ENCODE measurements around the gene CRIP1. TPM values are rescaled to one million over a fixed set of nuclear protein-coding genes. Genes with fewer than 3 reads are reported as not detected.

Gene CRIP1
- total RNA-seq, 2 donors from 2014 or later = 146 to 174 TPM

DNA sequence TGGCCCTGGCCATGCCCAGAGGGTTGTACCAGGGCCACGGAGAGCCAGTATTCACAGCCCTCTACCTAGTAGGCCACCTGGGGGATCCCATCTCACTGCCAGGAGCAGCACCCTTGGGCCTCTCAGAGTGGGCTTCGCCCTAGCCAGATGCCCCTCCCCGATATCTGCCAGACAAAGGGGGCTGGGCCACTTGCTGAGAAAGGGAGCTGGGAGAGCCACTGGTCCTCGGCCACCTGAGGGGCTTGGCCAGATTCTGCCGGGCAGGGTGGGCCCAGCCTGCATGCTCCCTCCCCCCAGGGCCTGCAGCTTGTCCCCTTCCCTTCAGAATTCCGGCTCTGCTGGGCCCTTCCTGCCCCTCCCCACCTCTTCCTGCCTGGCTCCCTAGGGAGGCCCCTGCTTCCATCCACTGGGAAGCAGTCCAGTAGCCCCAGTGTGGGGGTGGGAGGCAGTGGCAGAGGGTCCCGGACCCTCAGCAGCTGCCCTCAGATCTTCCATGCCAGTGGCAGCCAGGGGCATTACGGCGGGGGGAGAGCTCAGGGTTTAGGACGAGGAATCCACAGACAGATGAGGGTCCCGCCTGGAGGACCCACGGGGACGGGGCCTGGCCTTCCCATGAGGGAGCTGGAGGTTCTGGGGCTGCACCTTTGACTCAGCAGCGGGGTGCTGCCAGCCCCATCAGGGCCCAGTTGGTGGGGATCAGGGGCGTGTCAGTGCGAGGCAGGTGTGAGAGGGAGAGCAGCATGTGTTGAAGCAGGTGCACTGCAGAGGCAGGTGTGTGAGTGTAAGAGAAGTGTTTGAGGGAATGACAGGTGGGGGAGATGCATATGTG lies 9.6 kb upstream of the CRIP1 start:
- H3K4me1 Mint-ChIP-seq (ENCODE audit: low read depth) = peaks cover 24% of the 10 kb centered on the region
- no peak for DNase-seq
- no peak overlapping the region for H3K27ac Mint-ChIP-seq
- H3K27me3 Mint-ChIP-seq (ENCODE audit: low read depth) = peaks cover 20% of the 10 kb centered on the region
- H3K36me3 Mint-ChIP-seq (ENCODE audit: insufficient read depth in 2 of 2) = peaks cover 4 to 6% of the 10 kb centered on the region in 2 donors
- H3K9me3 Mint-ChIP-seq = no peaks in the 10 kb centered on the region
- ATAC-seq (replicated peaks in 1 of 2) = no peak
- peak overlapping the region; percentile 5 to 34 for H3K4me3 Mint-ChIP-seq

DNA sequence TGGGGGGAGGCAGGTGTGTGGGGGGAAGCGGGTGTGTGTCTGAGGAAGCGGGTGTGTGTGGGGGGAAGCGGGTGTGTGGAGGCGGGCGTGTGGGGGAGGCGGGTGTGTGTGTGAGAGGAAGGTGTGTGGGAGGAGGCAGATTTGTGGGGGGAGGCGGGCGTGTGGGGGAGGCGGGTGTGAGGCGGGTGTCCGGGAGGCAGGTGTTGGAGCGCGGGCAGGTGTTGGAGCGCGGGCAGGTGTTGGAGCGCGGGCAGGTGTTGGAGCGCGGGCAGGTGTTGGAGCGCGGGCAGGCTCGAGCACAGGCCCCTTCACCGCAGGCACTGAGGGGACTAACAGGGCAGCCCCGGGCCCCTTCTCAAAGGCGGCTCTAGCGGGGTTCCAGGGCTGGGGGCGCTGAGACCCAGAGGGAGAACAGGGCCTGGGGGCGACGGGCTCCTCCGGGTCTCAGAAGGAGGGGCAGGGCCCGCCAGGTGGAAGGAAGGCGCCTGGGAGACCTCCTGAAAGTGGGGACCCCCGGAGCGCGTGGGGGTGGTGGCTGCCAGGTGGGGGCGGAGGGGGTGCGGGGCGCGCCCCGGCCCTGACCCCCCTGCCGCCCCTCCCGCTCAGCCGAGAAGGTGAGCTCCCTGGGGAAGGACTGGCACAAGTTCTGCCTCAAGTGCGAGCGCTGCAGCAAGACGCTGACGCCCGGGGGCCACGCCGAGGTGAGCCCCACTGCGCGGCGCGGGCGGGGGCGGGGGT lies 8.9 kb upstream of the CRIP1 start:
- Mint-ChIP-seq H3K36me3 (ENCODE audit: insufficient read depth in 2 of 2) (peaks cover 4 to 6% of the 10 kb centered on the region in 2 donors), H3K9me3 (no peaks in the 10 kb centered on the region), H3K27ac (no peak overlapping the region), H3K27me3 (ENCODE audit: low read depth) (peaks cover 20% of the 10 kb centered on the region), H3K4me3 (no peak overlapping the region), H3K4me1 (ENCODE audit: low read depth) (peaks cover 32% of the 10 kb centered on the region)
- DNase-seq = no peak
- no peak for ATAC-seq (replicated peaks in 1 of 2)

DNA sequence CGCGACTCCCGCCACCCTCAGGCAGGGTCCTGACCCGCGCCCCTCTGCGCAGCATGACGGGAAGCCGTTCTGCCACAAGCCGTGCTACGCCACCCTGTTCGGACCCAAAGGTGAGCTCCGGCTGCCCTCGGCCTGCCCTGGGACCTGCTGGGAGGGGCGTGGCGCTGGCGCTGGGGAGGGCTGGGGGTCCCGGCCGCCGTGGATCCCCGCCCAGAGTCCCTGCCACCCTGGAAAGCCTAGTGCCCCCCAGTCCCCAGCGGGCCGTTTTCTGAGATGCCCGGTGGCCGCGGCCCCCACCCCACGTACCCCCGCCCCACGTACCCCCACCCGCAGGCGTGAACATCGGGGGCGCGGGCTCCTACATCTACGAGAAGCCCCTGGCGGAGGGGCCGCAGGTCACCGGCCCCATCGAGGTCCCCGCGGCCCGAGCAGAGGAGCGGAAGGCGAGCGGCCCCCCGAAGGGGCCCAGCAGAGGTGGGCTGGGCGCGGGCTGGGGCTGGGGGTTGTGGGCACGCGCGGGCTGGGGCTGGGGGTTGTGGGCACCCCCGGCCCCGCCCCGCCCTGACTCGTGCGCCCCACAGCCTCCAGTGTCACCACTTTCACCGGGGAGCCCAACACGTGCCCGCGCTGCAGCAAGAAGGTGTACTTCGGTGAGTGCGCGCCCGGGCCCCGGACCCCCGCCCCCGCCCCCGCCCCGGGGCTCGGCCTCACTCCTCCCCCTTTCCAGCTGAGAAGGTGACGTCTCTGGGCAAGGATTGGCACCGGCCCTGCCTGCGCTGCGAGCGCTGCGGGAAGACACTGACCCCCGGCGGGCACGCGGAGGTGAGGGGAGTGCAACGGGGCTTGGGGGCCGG lies 8.1 kb upstream of the CRIP1 start:
- DNase-seq (no peak), ATAC-seq (replicated peaks in 1 of 2) (no peak)
- Mint-ChIP-seq H3K36me3 (ENCODE audit: insufficient read depth in 2 of 2) (peaks cover 4 to 6% of the 10 kb centered on the region in 2 donors), H3K9me3 (no peaks in the 10 kb centered on the region), H3K4me3 (no peak overlapping the region), H3K27ac (no peak overlapping the region), H3K27me3 (ENCODE audit: low read depth) (peaks cover 20% of the 10 kb centered on the region), H3K4me1 (ENCODE audit: low read depth) (peaks cover 37% of the 10 kb centered on the region)

DNA sequence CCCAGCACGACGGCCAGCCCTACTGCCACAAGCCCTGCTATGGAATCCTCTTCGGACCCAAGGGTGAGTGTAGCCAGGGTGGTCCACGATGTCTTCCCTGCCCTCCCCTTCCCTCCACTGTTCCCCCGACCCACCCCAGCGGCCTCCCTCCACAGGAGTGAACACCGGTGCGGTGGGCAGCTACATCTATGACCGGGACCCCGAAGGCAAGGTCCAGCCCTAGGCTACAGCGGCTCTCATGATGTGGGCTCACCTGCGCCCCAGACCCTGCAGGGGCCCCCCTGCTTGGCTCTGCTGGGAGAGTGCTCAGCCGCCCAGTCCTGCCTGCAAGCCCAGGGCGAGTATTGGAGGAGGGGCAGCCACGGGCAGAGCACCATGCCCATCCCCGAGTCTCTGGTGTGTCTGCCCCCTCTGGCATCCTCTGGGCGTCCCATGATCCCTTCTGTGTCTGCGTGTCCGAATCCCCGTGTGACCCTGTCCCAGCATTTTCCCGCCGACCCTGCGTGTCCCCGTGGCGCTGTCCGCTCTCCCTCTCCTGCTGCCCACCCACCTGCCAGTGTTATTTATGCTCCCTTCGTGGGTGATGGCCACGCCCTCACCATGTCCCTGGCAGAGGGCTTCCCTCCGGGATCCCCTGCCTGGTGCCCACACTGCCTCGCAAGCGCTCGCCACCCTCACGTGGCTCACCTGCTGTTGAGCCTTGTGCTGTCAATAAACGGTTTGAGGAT lies 7.1 kb upstream of the CRIP1 start:
- Mint-ChIP-seq H3K4me1 (ENCODE audit: low read depth) (peaks cover 44% of the 10 kb centered on the region), H3K27ac (no peak overlapping the region), H3K4me3 (peak overlapping the region in 1 of 2 donors; percentile 45)

DNA sequence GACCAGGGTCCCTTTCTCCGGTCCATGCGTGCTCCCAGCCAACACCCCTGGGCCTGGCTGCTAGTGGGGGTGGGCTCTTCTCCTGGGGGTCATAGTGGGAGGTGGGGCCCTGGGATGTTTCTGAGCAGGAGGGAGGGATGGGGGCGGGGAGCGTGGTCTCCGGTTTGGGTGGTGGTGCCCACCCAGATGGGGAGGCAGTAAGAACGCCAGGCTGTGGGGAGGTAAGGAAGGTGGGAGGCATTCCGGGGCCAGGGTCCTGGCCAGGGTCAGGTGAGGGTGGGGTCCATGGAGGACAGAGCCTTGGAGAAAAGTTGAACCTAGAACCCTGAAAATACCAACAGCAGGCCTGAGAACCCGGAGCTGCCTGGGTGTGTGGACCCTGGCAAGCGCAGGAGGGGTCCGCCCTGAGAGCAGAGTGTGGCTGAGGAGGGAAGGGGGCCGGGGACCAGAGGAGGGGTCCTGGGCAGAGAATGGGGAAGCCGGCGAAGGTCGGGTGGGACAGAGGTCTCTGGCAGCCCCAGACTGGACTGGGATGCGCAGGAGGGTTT lies 6.4 kb upstream of the CRIP1 start:
- Mint-ChIP-seq H3K27me3 (ENCODE audit: low read depth) (peaks cover 20% of the 10 kb centered on the region), H3K27ac (no peak overlapping the region), H3K9me3 (no peaks in the 10 kb centered on the region), H3K36me3 (ENCODE audit: insufficient read depth in 2 of 2) (peaks cover 4 to 6% of the 10 kb centered on the region in 2 donors), H3K4me1 (ENCODE audit: low read depth) (peaks cover 47% of the 10 kb centered on the region), H3K4me3 (no peak overlapping the region)
- DNase-seq (no peak), ATAC-seq (replicated peaks in 1 of 2) (no peak)

More for the DNA sequence above, 7.1 kb upstream of the CRIP1 start:
- H3K9me3 Mint-ChIP-seq = no peaks in the 10 kb centered on the region
- H3K36me3 Mint-ChIP-seq (ENCODE audit: insufficient read depth in 2 of 2) = peaks cover 4 to 6% of the 10 kb centered on the region in 2 donors
- ATAC-seq (replicated peaks in 1 of 2) = no peak
- no peak for DNase-seq
- H3K27me3 Mint-ChIP-seq (ENCODE audit: low read depth) = peaks cover 20% of the 10 kb centered on the region

DNA sequence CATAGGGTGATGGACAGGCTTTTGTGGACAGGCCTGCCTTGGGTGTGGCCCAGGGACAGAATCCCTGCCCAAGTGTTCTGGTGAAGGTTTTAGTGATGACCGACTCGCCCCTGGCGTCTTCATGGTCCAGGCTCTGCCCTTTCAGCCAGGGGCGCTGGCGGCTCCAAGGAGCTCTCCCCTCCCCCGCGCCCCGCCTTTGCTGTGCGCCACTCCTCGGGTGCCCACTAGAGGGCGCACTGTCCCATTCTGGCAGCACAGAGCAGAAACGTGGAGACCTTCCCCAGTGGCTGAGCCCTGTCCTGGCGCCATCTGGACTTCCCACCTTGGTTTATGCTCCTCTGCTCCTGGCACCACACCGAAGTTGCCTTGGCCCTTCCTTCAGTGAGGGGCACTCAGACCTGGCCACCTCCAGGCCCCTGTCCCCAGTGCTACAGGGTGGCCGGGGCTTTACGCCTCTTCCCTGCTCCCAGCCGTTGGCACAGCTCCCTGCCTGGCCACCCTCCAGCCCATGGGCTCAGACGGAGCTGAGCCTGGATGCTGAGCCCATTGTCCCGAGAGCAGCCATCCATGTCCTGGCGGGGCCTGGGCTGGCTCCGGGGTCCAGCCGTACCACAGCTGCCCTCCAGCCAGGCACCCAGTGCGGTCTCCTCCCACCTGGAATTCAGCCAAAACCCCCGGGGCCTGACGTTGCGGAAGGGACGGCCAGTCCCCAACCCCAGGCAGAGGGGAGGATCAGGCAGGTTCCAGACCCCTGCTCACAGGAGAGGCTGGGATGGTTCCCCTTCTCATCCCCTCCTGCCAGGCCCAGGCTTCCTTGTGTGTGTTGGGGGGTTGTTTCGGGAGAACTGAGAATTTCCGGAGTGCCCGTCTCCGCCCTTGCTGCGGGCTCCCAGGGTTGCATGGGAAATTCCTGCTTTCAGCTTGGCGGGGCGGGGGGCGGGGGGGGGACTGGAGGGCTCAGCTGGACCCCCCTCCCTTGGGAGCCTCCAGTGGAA lies 5.6 kb upstream of the CRIP1 start:
- ATAC-seq (replicated peaks in 1 of 2) (peak; percentile 64 to 70), DNase-seq (peak; percentile 88 to 94)
- Mint-ChIP-seq H3K9me3 (no peaks in the 10 kb centered on the region), H3K4me3 (peak overlapping the region; percentile 84), H3K27ac (no peak overlapping the region), H3K36me3 (ENCODE audit: insufficient read depth in 2 of 2) (peaks cover 4 to 6% of the 10 kb centered on the region in 2 donors), H3K27me3 (ENCODE audit: low read depth) (peaks cover 20% of the 10 kb centered on the region), H3K4me1 (ENCODE audit: low read depth) (peaks cover 55% of the 10 kb centered on the region)

DNA sequence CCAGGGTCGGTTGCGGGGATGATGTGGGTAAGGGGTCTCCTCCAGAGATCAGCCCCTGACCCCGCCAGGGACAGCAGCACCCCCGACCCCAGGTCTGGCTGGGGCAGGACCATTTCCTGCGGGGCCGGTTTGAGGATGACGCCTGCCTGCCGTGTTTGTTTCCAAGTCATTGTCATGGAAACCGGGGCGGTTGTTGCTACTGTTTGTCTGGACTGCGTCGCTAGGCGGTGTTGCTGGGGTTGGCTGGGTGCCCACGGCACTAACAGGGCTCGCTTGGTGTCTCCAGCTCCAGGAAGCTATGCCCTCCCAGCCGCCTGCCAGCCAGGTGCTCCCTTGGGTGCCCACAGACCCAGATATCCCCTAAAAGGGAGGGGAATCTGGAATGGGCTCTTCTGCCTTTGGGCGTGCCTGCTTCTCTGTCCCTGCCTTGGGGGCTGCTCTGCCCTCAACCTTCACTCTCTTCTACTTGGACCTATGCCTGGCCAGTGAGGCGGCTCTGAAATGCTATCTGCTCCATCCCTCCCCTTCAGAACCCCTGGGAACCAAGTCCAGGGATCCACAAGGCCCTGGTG lies 4.7 kb upstream of the CRIP1 start:
- H3K9me3 Mint-ChIP-seq = no peaks in the 10 kb centered on the region

DNA sequence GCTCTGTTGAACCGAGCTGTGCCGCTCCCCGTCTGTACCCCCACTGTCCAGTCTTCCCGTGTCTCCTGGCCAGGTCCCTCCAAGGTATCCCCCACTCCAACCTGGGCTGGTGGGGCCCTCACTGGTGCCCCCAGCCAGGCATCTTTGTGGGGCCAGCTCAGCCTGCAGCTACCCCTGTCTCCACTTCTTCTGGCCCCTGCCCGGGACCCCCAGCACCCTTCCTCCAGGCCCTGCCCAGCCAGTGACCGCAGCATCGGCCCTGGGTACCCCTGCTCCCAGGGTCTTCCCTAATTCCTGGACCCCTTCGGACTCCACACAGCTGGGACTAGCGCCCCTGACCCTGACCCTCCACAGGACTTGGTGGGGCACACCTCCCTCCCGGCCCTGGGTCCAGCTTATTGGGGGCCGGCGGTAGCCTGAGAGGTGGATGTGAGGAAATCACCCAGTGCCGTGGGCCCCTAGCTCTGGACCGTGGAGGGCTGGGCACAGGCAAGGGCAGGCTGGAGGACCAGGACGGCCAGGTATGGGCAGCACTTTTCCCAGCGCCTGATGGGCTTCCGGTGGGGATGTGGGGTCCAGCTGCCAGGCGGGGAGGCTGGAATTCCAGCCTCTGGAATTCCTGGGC lies 4.1 kb upstream of the CRIP1 start:
- Mint-ChIP-seq H3K9me3 (no peaks in the 10 kb centered on the region), H3K36me3 (ENCODE audit: insufficient read depth in 2 of 2) (peaks cover 0 to 2% of the 10 kb centered on the region in 2 donors), H3K4me1 (ENCODE audit: low read depth) (peaks cover 55% of the 10 kb centered on the region), H3K4me3 (peak overlapping the region; percentile 80 to 84), H3K27ac (peak overlapping the region; percentile 89), H3K27me3 (ENCODE audit: low read depth) (peaks cover 14% of the 10 kb centered on the region)
- ATAC-seq (replicated peaks in 1 of 2) = no peak
- DNase-seq = no peak

More for the DNA sequence above, 4.7 kb upstream of the CRIP1 start:
- Mint-ChIP-seq H3K27ac (peak overlapping the region; percentile 89), H3K27me3 (ENCODE audit: low read depth) (peaks cover 20% of the 10 kb centered on the region), H3K4me3 (peak overlapping the region; percentile 80 to 84), H3K4me1 (ENCODE audit: low read depth) (peaks cover 61% of the 10 kb centered on the region), H3K36me3 (ENCODE audit: insufficient read depth in 2 of 2) (peaks cover 4 to 6% of the 10 kb centered on the region in 2 donors)
- ATAC-seq (replicated peaks in 1 of 2) (peak; percentile 75 to 78), DNase-seq (peak; percentile 92 to 93)

DNA sequence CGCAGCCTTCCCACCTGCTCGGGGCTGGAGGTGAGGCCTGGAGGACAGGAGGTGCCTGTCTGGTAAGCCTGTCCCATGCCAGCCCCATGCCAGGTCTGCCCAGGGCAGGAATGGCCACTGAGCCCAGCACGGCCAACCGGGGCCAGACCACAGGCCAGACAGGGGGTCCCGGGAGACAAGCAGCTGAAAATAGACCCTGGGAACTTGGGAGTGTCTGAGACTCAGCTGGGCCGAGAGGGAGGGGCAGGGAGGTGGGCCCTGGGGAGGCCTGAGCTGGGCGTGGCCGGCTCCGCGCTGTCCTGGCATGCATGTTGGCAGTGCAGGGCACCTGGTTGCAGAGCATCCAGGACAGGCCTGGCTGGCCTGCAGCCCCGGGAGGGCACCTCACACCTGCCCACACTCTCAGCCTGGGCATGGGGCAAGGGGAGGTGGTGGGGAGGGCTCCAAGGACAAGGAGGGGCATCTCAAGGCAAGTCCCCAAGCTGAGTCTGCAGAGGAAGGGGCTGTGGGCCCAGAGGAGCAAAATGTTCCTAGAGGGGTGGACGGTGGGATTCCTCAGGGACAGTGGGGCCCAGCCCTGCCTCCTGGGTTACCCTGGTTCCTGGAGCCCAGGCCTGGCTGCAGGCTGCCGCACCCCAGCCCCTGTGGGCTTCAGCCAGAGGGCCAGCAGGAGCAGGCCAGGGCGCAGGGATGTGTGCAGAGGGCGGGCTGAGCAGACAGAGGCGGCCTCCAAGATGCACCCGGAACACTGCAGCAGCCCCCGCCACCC lies 3.2 kb upstream of the CRIP1 start:
- Mint-ChIP-seq H3K27me3 (ENCODE audit: low read depth) (peaks cover 12% of the 10 kb centered on the region), H3K4me3 (no peak overlapping the region), H3K4me1 (ENCODE audit: low read depth) (peaks cover 58% of the 10 kb centered on the region), H3K9me3 (no peaks in the 10 kb centered on the region), H3K36me3 (ENCODE audit: insufficient read depth in 2 of 2) (peaks cover 0 to 2% of the 10 kb centered on the region in 2 donors), H3K27ac (no peak overlapping the region)
- no peak for DNase-seq
- no peak for ATAC-seq (replicated peaks in 1 of 2)
